Cerebellar cortex (tissue), 1 donor: ENCODE measurements around the gene RBBP5.
"Not testable (repeated sequence)": the region's sequence is repeated elsewhere in the genome, so short reads cannot be mapped to it uniquely, and the experiment has no call there.

ENCODE experiments used
- DNase-seq: peaks from one replicate; pipeline ENCODE4 v3.0.0-alpha.2; 2015; ENCODE audit warnings: low spot score

The RBBP5 gene, protein sequence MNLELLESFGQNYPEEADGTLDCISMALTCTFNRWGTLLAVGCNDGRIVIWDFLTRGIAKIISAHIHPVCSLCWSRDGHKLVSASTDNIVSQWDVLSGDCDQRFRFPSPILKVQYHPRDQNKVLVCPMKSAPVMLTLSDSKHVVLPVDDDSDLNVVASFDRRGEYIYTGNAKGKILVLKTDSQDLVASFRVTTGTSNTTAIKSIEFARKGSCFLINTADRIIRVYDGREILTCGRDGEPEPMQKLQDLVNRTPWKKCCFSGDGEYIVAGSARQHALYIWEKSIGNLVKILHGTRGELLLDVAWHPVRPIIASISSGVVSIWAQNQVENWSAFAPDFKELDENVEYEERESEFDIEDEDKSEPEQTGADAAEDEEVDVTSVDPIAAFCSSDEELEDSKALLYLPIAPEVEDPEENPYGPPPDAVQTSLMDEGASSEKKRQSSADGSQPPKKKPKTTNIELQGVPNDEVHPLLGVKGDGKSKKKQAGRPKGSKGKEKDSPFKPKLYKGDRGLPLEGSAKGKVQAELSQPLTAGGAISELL

DNA sequence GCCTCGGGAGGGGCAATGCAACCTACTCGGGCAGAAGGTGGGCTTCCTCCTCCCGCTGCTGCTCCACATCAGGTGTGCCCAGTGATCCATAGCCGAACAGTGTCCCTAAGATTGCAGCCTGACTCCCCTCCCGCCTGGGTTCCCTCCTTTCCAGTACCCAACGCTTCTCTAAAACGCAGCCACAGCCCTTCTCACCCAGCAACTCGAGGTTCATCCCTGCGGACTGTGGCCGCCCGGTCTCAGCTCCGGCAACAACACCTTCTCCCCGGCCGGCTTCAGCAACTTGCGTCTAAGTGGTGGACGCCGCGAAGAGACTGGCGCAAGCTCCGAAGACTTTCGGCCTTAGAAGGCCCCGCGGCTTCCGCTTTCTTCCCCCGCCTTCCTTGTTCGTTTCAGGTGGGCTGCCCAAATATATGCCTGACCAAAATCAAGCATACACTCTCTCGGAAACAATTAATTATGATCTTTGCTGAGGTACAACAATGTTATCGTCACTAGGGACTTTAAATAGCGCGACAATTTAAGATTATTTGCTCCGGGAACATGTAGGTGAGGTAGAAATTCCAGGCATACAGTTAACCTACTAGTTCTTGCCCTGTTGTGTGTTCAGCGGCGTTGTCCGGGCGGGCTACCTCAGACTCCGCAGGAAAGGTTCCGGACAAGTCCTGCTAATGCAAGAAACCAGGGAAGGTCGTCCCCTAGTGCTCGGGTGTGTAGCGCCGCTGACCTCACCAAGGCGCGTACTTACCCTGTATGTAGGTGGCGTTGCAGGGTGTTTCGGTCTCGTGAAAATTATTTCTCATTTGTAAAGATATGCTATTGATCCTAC is at the start of gene RBBP5:
TSS of gene RBBP5 (minus strand) at position 319 of the 829 bp plus-strand sequence. CDS start at position 214, 105 bp downstream.
- DNase-seq: peak; percentile 97

DNA sequence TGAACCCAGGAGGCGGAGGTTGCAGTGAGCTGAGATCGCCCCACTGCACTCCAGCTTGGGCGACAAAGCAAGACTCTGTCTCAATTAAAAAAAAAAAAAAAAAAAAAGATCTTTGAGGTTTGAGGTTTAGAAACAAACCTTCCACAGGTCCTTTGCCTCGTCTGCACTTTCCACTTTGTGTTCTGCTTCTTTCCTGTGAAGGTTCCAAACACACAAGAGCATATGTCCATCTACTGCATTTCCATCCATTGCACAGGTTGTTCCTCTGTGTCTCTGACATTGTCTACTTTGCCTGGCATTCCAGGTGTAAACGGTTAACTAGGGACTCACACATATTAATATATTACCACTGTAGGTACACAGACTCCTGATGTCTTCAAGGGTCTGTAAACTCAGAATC is 49.6 kb upstream of the RBBP5 start:
- DNase-seq: no peak

DNA sequence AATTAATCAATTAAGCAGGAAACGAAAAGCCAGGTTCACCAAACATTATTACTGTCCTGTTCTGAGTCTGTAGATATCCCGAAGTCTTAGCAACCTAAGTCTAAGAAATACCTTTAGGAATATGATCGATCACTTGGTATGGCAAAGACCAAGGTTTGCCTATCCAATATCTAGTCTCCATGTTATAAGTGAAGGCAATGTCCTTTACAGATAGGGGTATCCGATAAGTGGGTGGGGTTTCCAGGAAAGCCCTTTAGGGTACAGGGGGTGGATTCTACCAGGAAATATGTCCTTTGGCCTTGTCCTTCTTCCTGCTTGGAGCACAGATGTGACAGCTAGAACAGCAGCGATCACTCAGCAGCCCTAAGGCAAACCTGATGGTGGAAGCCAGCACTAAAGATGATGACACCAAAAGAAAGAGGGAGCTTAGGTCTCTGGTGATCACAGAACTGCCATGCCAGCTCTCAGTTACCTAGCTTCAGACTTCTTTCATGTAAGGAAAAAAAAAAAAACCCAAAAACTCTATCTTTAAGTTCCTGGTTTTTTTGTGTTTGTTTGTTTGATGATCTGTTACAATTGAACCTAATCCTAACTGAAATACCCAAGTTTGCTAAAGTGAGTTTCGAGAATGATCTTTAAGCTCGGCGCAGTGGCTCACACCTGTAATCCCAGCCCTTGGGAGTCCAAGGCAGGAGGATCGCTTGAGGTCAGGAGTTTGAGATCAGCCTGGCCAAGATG is 48.9 kb upstream of the RBBP5 start:
- no peak for DNase-seq

DNA sequence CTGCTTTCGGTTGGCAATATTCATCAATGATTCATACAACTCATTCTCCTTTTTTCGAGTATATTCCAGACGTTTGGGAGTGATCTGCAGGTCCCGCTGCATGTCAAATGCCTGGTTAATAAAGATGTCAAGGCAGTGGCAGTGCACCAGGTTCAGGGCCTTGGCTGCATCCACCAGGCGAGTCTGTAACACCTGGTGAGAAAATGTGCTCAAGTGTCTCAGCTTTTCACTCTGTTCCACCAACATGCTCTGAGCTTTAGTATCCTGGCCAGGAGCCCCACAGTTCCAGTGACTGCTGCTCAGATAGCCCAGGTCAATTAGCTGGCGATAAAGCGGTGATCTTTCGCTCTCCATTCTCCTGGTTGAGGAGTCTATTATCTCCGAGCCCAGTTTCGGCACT is 47.5 kb upstream of the RBBP5 start:
- peak; percentile 65 for DNase-seq

DNA sequence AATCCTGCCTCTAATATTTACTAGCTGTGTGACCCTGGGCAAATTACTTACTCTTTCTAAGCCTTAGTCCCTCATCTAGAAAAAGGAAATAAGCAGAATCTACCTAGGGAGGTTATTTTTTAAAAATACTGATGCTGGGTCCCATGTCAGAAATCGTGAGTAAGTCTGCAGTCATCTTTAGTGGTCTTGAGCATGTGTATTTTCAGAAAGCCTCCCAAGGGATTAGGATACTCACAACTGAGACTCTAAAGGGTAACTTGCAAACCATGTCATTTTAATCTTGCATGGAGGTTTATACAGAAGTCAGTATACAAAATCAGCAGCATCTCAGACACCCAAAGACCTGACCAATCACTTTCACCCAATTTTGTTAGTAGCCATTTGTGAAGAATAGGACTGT is 46.5 kb upstream of the RBBP5 start:
- no peak for DNase-seq

DNA sequence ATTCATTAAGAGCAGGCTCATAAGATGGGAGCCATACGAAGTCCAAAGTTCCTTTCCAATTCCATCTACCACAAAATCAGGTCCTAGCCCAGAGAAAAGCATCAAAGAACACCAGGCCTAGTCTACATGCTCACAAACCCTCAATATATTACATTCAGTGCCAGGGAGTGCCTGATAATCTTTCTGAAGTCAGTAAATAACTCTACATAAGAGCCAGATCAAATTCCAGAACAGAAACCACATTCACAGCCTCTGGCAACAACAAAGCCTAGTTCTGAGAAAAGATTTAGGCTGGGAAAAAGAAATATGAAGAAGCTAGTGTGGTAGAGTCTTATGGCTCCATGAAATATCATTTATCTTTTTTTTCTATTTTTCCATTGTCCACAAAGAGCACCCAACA is 40.5 kb upstream of the RBBP5 start:
- no peak for DNase-seq

DNA sequence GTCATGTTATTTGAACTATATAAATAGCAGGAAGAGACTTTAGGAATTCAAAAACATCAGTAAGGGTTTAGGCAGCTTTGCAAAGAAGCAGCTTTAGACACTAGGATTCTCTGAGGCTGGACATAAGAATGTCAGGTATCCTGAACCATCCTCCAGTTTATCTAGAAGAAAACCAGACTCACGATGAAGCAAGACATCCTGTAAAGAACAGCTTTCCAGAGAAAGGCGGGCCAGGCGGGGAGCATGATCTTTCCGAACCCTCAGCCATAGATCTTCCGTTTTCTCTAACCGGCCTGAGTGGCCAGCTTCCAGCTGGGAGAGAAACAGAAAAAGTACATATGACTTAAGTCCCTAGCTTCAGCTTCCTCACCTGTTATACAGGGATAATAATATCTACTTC is 39.3 kb upstream of the RBBP5 start:
- no peak for DNase-seq

DNA sequence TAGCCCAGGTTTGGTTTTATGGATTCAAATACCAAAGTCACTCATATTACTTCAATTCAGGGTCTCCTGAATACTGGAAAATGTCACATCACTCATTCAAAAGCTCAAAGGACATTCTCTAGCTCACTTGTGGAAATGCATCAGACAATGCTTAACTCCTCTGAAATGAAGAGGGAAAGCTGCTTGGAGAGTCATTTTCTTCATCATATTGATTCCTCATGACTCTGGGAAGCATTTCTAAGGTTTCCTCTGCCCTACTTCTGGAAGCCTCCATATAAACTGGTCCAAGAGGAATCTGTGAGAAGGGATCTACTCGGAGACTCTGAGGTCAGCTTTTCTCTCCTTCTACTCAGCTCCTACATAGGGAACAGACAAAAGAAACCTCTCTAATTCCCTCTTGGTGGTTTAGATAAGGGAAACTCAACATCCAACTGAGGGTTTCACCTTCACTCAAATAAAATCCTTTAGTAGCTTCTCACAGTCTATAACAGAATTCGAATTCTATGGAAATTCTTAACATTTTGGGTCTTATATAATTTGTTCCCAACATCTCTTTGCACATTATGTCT is 36.4 kb upstream of the RBBP5 start:
- no peak for DNase-seq

DNA sequence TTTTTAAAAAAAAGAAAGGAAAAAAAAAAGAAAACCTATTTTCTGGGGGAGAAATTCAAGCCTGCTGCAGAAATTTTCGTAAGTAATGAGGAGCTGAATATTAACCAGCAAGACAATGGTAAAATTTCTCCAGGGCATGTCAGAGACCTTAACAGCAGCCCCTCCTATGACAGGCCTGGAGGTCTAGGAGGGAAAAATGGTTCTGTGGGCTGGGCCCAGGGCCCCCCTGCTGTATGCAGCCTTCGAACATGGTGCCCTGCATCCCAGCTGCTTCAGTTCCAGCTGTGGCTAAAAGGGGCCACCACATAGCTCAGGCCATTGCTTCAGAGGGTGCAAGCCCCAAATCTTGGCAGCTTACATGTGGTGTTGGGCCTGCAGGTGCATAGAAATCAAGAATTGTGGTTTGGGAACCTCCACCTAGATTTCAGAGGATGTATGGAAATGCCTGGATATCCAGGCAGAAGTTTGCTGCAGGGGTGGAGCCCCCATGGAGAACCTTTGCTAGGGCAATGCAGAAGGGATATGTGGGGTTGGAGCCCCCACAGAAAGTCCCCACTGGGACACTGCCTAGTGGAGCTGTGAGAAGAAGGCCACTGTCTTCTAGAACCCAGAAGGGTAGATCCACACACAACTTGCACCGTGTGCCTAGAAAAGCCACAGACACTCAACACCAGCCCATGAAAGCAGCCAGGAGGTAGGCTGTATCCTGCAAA is 34.0 kb upstream of the RBBP5 start:
- DNase-seq: not testable (repeated sequence)

DNA sequence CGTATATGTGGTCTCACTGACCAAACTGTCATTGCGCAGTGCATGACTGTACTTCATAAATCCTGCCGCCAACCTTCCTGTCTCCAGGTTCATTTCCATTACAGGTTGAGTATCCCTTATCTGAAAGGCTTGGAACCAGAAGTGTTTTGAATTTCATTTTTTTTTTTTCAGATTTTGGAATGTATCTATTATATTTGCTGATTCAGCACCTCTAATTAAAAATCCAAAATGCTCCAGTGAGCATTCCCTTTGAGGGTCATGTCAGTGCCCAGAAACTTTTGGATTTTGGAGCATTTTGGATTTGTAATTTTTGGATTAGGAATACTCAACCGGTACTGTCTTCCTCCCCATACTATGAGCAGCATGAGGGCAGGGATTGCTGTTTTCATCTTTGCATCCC is 30.7 kb upstream of the RBBP5 start:
- DNase-seq: no peak

DNA sequence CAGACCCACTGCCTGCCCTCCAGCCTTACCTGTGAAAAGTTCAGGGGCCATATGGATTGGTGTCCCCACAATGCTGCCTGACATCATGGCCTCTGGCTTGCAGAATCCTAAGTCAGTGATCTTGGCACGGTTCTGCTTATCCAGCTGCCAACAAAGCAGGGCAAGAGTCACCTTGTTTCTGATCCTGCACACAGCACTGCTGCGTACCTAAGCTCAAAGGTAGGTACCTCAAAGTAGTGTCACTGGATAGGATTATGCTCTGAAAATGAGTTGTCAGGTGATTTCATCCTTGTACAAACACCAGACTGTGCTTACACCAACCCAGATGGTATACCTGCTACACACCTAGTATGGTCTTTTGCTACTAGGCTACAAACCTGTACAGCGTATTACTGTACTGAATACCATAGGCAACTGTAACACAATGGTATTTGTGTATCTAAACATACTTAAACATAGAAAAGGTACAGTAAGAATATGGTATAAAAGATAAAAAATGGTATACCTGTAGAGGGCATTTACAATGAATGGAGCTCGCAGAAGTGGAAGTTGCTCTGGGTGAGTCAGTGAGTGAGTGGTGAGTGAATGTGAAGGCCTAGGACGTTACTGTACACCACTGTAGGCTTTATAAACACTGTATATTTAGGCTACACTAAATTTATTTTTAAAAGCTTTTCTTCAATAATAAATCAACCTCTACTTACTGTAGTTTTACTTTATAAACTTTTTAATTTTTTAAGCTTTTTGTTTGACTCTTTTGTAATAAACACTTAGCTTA is 29.1 kb upstream of the RBBP5 start:
- DNase-seq: no peak

DNA sequence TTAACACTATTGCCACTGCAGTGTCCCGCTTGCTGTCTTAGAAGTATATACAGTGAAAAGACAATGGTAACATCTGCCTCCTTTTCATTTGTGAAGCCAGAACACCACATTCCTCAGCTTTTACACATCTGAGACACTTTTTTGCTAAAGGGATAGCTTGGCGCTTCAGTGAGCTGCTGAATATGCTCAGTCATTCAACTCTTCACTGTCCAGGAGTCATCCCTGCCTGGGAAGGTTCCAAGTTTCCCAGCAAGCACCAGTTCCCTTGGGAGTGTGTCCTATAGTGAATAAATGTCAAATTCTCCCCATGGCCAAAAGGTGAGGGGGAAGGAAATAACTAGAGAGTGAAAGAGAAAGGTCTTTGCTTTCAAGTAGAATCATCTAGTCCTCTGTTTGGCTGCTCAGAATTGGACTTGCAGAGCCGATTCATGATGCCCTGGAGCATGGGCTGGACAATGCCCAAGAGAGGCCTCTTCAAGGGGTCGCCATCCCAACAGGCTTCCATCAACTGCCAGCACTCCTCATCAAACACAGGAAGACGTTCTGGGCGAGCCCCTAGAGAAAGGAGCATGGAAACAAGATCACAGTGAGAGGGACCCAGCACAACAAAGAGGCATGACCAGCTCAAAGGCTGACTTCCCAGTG is 25.5 kb upstream of the RBBP5 start:
- DNase-seq: no peak

DNA sequence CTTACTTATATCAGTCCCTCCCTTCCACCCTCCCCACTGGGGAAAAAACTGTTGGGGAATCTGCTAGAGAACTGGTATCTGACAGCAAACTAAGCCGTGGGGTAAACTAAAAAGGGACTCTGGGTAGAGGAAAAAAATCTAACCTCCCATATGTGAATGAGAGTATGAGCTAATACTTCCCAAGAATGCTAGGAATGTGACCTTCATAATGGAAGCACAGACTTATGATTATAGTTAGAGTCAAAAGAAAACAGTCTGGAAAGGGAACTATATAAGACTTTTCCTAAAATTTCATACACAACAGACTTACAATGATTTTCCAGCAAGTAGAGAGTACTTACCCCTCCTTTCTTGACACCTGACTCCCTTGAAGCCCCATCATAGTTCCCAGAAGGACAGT is 23.0 kb upstream of the RBBP5 start:
- no peak for DNase-seq

DNA sequence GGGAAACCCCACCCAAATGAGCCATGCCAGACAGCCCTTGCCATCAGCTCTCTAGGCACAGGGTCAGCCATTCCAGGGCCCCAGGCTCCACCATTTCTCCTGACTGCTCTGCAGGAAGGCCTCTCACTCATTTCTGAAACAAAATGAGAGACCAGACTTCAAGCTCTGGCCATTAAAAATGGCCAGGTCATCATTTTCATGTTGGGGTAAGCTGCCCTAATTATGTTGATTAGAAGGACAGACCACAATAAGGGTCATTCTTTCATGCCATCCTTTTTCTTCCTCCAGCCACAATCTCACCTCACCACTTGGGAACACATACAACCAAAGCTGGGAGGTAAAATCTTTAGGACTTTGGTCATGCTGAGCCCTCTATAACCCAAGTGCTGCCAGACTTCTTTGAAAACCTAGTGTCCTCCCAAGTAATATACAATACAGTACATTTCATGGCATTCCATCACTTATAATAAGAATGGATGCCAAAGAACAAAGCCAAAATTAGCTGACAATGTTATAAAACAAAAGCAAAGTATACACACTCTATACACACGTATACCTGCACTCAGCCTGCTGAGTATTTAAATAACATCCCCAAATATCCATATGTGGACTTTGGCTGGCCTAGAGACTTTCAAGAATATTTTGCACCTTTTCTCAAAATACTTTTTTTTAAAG is 22.4 kb upstream of the RBBP5 start:
- no peak for DNase-seq

DNA sequence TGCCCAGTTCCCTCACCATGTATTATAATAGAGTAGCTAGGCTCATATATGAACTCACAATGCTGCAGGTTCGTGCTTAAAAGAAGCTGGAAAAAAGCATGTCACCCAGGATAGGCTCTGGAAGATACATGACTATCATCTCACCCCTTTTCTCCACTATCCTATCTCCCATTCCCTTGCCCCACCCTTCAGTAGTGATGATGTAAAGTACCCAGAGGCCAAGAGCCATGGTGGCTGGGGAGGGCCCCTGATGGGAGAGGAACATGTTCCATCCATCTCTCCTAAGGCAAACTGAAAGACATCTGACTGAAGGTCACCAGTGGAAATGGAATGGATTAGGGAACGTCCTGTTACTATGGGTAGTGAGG is 20.3 kb upstream of the RBBP5 start:
- no peak for DNase-seq

DNA sequence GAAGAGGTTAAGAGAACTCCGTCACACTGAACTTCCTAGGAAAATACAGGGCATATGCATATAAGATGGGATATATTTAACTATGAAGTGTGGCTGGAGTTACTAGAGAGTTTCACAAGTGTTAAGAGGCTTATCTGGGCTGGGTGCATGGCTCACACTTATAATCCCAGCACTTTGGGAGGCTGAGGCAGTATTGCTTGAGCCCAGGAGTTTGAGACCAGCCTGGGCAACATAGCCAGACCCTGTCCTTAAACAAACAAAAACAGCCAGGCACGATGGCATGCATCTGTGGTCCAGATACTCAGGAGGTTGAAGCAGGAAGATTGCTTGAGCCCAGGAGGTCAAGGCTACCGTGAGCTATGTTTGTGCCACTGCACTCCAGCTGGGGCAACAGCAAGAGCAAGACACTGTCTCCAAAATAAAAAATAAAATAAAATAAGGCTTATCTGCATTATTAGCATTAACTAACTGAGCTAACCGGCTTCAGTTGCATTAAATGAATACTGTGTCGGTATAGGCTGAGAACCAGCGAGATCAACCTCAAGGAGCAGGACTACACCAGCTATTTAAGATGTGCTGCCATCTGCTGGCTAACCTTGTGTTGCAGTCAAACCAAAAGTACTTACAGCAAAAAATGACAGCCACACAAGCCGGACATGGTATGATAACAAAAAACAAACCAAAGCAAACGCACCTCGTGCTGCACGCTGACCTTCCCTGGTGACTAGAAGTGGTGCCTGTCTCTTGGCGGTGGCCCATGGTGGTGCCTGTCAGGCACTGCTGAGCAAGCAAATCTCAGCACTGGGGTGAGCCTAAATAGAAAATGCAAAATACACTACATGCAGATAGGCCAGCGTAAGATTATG is 19.7 kb upstream of the RBBP5 start:
- peak; percentile 95 for DNase-seq

DNA sequence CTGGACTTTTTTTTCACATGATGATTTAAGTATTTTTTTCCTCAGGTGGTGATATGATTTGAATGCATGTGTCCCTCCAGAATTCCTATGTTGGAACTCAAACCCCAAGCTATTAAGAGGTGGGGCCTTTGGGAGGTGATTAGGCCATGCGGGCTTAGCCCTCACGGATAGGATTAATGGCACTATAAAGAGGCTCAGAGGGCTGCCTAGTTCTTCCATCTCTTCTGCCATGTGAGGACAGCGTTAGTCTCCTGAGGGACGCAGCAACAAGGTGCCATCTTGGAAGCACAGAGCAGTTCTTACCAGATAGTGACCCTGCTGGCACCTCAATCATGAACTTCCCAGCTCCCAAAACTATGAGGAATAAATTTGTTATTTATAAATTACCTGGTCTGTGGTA is 18.3 kb upstream of the RBBP5 start:
- no peak for DNase-seq

DNA sequence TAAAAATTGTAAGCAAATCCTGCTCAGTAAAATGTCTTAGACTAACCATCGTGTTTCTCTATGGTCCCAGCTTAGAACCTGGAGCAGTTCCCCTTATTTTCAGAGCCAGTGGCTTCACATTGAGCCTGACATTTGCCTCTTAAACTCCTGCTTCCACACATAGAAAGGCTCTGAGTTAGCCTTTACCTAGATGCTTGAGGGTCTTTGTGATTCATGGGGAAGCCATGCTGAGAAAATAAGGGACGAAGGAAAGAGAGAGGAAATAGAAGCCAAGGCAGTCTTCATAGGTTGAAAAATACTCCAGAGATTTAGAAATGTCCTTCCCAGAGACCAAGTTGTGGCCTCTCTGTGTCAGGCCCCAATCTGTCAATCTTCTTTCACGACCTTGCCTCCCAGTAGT is 16.1 kb upstream of the RBBP5 start:
- DNase-seq: peak; percentile 20

DNA sequence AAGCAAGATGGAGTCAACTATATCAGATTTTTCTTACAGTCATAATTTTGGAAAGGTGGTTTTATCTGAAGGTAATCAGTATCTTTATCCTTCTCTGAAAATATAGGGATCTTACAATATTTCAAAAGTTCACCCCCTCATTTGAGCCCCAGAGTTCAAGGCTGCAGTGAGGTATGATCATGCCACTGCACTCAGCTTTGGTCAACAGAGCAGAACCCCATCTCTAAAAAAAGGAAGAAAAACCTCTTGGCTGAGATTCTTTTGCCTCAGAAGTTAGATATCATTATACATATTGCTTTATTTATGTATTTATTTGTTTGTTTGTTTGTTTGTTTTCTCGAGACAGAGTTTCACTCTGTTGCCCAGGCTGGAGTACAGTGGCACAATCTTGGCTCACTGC is 11.5 kb upstream of the RBBP5 start:
- DNase-seq: no peak
